IPS-18a (cell line): ENCODE results near the gene ACSF3.
"Not testable (repeated sequence)": the region's sequence is repeated elsewhere in the genome, so short reads cannot be mapped to it uniquely, and the experiment has no call there.

Experiments used
- H3K27ac ChIP-seq: one replicate; pipeline ENCODE4 v1.5.1; 2013; ENCODE audit warnings: low read length
- H3K27me3 ChIP-seq: one replicate; pipeline ENCODE4 v1.6.1; 2013; ENCODE audit warnings: mild to moderate bottlenecking, low read length; ENCODE audit not compliant: control insufficient read depth, insufficient read depth
- H3K36me3 ChIP-seq: one replicate; pipeline ENCODE4 v1.6.1; 2013; ENCODE audit warnings: low read depth, low read length; ENCODE audit not compliant: control insufficient read depth
- H3K4me1 ChIP-seq: one replicate; pipeline ENCODE4 v1.6.1; 2013; ENCODE audit warnings: low read depth, low read length; ENCODE audit not compliant: control insufficient read depth
- H3K4me3 ChIP-seq: one replicate; pipeline ENCODE4 v1.5.1; 2013; ENCODE audit warnings: low read length
- H3K9ac ChIP-seq: one replicate; pipeline ENCODE4 v1.6.1; 2013; ENCODE audit warnings: mild to moderate bottlenecking, low read length, moderate library complexity
- H3K9me3 ChIP-seq: one replicate; pipeline ENCODE4 v1.6.1; 2013; ENCODE audit warnings: low read depth, low read length; ENCODE audit not compliant: control insufficient read depth

ACSF3 gene

GRCh38 chr16:89156740-89157645 lies 63.3 kb downstream of the ACSF3 start:
- Histone ChIP-seq H3K4me1 (no peaks in the 10 kb centered on the region), H3K27ac (no peak overlapping the region), H3K36me3 (no peaks in the 10 kb centered on the region), H3K9ac (no peak overlapping the region), H3K27me3 (no peaks in the 10 kb centered on the region), H3K4me3 (no peak overlapping the region), H3K9me3 (no peaks in the 10 kb centered on the region)

GRCh38 chr16:89157778-89158177 lies 64.1 kb downstream of the ACSF3 start:
- Histone ChIP-seq H3K4me1 (no peaks in the 10 kb centered on the region), H3K27ac (no peak overlapping the region), H3K9ac (no peak overlapping the region), H3K36me3 (no peaks in the 10 kb centered on the region), H3K4me3 (no peak overlapping the region), H3K9me3 (no peaks in the 10 kb centered on the region), H3K27me3 (no peaks in the 10 kb centered on the region)

GRCh38 chr16:89159066-89159849 lies 65.6 kb downstream of the ACSF3 start:
- H3K4me1 ChIP-seq: no peaks in the 10 kb centered on the region
- no peaks in the 10 kb centered on the region for H3K27me3 ChIP-seq
- no peak overlapping the region for H3K9ac ChIP-seq
- no peaks in the 10 kb centered on the region for H3K36me3 ChIP-seq
- no peaks in the 10 kb centered on the region for H3K9me3 ChIP-seq
- no peak overlapping the region for H3K4me3 ChIP-seq
- H3K27ac ChIP-seq: no peak overlapping the region

DNA sequence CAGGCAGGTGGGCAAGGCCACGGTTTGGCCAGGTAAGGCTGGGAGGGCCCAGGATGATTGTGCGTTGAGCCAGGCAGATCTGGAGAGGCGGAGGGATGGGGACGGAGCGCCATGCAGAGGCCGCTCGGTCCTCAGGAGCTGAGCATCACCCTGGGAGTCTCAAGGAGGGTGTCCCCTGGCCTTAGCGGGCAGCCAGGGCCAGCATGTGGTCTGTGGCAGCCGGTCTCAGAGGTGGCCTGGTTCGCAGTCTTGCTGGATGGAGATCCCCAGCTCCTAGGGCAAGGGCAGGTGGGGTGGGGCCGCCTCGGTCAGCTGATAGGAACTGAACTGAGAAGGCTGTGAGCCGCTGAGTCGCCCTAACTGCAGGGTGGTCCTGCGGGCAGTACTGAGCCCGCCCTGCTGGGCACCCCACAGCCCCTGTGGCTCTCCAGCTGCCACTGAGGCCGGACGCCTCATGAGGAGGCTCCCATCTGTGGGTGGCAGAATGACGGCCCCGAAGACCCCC lies 66.2 kb downstream of the ACSF3 start:
- Histone ChIP-seq H3K36me3 (no peaks in the 10 kb centered on the region), H3K4me3 (no peak overlapping the region), H3K27me3 (no peaks in the 10 kb centered on the region), H3K9ac (no peak overlapping the region), H3K9me3 (no peaks in the 10 kb centered on the region), H3K27ac (no peak overlapping the region), H3K4me1 (no peaks in the 10 kb centered on the region)

- no peak overlapping the region for H3K27ac ChIP-seq
- H3K27me3 ChIP-seq: no peaks in the 10 kb centered on the region
- no peaks in the 10 kb centered on the region for H3K9me3 ChIP-seq
- H3K36me3 ChIP-seq: no peaks in the 10 kb centered on the region
- H3K4me3 ChIP-seq: no peak overlapping the region
- no peak overlapping the region for H3K9ac ChIP-seq
- no peaks in the 10 kb centered on the region for H3K4me1 ChIP-seq
Measured at GRCh38 chr16:89160977-89161701, 67.5 kb downstream of the ACSF3 start.

GRCh38 chr16:89161763-89162713 lies 68.4 kb downstream of the ACSF3 start:
- no peak overlapping the region for H3K4me3 ChIP-seq
- H3K9me3 ChIP-seq: no peaks in the 10 kb centered on the region
- no peak overlapping the region for H3K27ac ChIP-seq
- no peaks in the 10 kb centered on the region for H3K27me3 ChIP-seq
- H3K4me1 ChIP-seq: peaks cover 2% of the 10 kb centered on the region
- no peaks in the 10 kb centered on the region for H3K36me3 ChIP-seq
- no peak overlapping the region for H3K9ac ChIP-seq

DNA sequence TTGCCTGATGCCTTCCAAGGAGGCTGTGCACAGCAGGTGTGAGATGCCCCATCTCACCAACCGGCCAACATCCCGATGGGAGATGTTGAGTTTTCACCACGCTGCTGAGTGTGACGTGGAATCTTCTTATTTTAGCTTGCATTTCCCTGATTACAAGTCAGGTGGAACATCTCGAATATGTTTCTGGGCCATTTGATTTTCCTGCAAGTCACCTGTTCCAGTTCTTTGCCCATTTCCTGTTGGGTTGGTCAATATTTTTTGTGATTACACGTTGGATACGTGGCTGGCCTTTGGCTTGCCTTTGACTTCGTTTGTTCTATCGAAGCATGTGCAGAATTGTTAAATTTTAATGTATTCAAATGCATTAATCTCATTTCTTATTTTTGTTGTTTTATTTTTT lies 69.6 kb downstream of the ACSF3 start:
- Histone ChIP-seq H3K27ac (no peak overlapping the region), H3K9ac (no peak overlapping the region), H3K36me3 (no peaks in the 10 kb centered on the region), H3K27me3 (no peaks in the 10 kb centered on the region), H3K9me3 (no peaks in the 10 kb centered on the region), H3K4me1 (peaks cover 4% of the 10 kb centered on the region), H3K4me3 (no peak overlapping the region)

- Histone ChIP-seq H3K4me1 (peaks cover 4% of the 10 kb centered on the region), H3K9me3 (no peaks in the 10 kb centered on the region), H3K4me3 (no peak overlapping the region), H3K9ac (no peak overlapping the region), H3K36me3 (no peaks in the 10 kb centered on the region), H3K27me3 (no peaks in the 10 kb centered on the region), H3K27ac (no peak overlapping the region)
Measured at GRCh38 chr16:89164436-89164835, 70.8 kb downstream of the ACSF3 start.

DNA sequence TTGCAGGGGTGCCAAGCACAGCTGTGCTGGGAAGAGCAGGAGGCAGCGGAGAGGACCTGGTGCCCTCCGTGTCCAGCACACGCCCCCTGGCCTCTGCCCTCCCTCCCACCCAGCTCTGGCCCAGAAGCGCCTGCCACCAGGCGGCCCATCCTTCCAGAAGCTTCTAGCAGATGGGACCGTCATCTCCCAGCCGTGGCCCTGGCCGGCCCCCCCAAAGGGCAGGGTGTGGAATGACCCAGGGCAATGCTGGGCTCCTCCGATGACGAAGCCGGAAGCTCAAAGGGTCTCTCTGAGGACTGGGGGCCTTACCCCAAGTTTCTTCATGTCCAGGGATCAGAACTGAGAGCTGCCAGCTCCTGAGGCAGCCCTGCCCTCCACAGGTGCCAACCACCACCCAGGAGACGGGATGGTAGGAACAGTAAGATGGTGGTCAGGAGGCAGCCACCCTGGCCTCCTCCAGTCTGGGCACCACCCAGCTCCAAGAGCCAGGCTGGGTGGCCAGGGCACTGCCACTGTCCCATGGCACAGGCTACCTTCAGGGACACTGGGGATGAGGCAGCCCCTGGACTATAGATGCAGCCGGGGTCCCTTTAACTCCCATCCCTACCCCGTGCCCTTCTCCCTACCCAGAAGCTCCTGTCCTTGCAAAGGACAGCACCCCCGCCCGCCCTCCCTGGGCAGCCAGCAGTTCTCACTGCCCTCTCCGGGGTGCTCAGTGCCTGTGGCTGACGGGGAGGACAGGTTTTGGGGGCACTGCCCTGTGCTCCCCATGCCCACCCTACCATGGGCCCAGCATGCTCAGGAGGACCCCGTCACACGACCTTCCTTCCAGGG lies 71.4 kb downstream of the ACSF3 start:
- H3K4me1 ChIP-seq: peaks cover 4% of the 10 kb centered on the region
- H3K9ac ChIP-seq: no peak overlapping the region
- H3K27me3 ChIP-seq: peaks cover 3% of the 10 kb centered on the region
- H3K4me3 ChIP-seq: no peak overlapping the region
- H3K9me3 ChIP-seq: no peaks in the 10 kb centered on the region
- H3K36me3 ChIP-seq: no peaks in the 10 kb centered on the region
- H3K27ac ChIP-seq: no peak overlapping the region

GRCh38 chr16:89165681-89165979 lies 72.0 kb downstream of the ACSF3 start:
- not testable (repeated sequence) for H3K9ac ChIP-seq, H3K27ac ChIP-seq, H3K36me3 ChIP-seq, H3K4me1 ChIP-seq, H3K9me3 ChIP-seq, H3K4me3 ChIP-seq, H3K27me3 ChIP-seq
